Endothelial cell of umbilical vein (primary cell): ENCODE measurements around the gene RNU2-1. TPM values are rescaled to one million over a fixed set of nuclear protein-coding genes. Genes with fewer than 3 reads are reported as not detected.

ENCODE experiments used
- BruUV-seq: library from RNA; stranded (reverse); fragments of 400-500 nt; replicated peaks from 2 replicates; lab custom pipeline; 2021; lab: Mats Ljungman, UMichigan
- CTCF ChIA-PET: fragments of 300-600, 350-600 bp; sonication (Branson Sonifier 250); formaldehyde crosslinking; loops from one replicate; lab custom pipeline; 2021; ENCODE audit warnings: antibody characterized with exemption, inconsistent platforms; lab: Charles Lee
- POLR2A ChIA-PET: fragments of 300-600, 350-600 bp; sonication (Branson Sonifier 250); formaldehyde crosslinking; loops from one replicate; lab custom pipeline; 2021; ENCODE audit warnings: antibody characterized with exemption, inconsistent platforms; lab: Charles Lee
- DNase-seq: peaks from one replicate; pipeline ENCODE4 v3.0.0-alpha.2; 2011; ENCODE audit warnings: low read depth, low spot score
- FAIRE-seq: peaks from 2 replicates; lab custom pipeline; 2011; peaks lifted over from hg19 to GRCh38; lab: Jason Lieb, UNC
- H2AFZ ChIP-seq: 2 replicates; pipeline ENCODE4 v1.6.0; 2012; ENCODE audit warnings: low read depth, low read length, control low read depth, inconsistent platforms
- H3K27ac ChIP-seq: 2 replicates; pipeline ENCODE4 v1.5.1; 2011; ENCODE audit warnings: low read depth, mild to moderate bottlenecking, control low read depth, low read length, moderate library complexity; ENCODE audit not compliant: insufficient read depth
- H3K27me3 ChIP-seq, 2 experiments: 2 replicates each; pipeline versions ENCODE4 v1.6.0 to v1.6.1; 2011; ENCODE audit warnings: low read length in 2 of 2, mixed read lengths in 1 of 2; ENCODE audit not compliant: control insufficient read depth in 2 of 2, insufficient read depth in 2 of 2
- H3K36me3 ChIP-seq, 2 experiments: 2 replicates in 1 of 2; 3 replicates in 1 of 2; pipeline ENCODE4 v1.5.1; 2011; ENCODE audit warnings: low read length in 2 of 2, mild to moderate bottlenecking in 1 of 2, moderate library complexity in 1 of 2; ENCODE audit not compliant: control insufficient read depth in 2 of 2, insufficient read depth in 2 of 2; ENCODE audit errors: extremely low read depth in 1 of 2
- H3K4me1 ChIP-seq: 3 replicates; pipeline ENCODE4 v1.5.1; 2011; ENCODE audit warnings: mild to moderate bottlenecking, low read length; ENCODE audit not compliant: control insufficient read depth, insufficient read depth; ENCODE audit errors: extremely low read depth
- H3K4me2 ChIP-seq: 2 replicates; pipeline ENCODE4 v1.6.1; 2011; ENCODE audit warnings: low read length, control low read depth, mixed read lengths; ENCODE audit not compliant: insufficient read depth
- H3K4me3 ChIP-seq, 3 experiments: fragments of 200-600 bp in 1 of 3; sonication (generic), shearing (Covaris generic) in 1 of 3; replicated peaks in 1 of 3; 2 replicates each; pipeline ENCODE4 v1.5.1; 2011 to 2016; ENCODE audit warnings: control low read depth in 3 of 3, low read length in 3 of 3, mild to moderate bottlenecking in 2 of 3, inconsistent platforms in 1 of 3, low read depth in 1 of 3, moderate library complexity in 1 of 3; ENCODE audit not compliant: insufficient read depth in 1 of 3
- H3K79me2 ChIP-seq: 2 replicates; pipeline ENCODE4 v1.6.0; 2012; ENCODE audit warnings: low read length, inconsistent platforms; ENCODE audit not compliant: control insufficient read depth, insufficient read depth
- H3K9ac ChIP-seq: replicated peaks from 2 replicates; pipeline ENCODE3; 2011; ENCODE audit warnings: low read length, control low read depth; ENCODE audit not compliant: insufficient read depth; ENCODE audit errors: extremely low read depth
- H3K9me1 ChIP-seq: replicated peaks from 3 replicates; pipeline ENCODE4 v1.6.0; 2011; ENCODE audit warnings: mild to moderate bottlenecking, low read length; ENCODE audit not compliant: control insufficient read depth, insufficient read depth; ENCODE audit errors: extremely low read depth
- H3K9me3 ChIP-seq: replicated peaks from 2 replicates; pipeline ENCODE4 v1.5.1; 2012; ENCODE audit warnings: low read length, inconsistent platforms; ENCODE audit not compliant: control insufficient read depth, insufficient read depth
- H4K20me1 ChIP-seq: replicated peaks from 2 replicates; pipeline ENCODE3; 2011; ENCODE audit warnings: mild to moderate bottlenecking, low read length; ENCODE audit not compliant: control insufficient read depth, insufficient read depth; ENCODE audit errors: extremely low read depth
- EZH2 ChIP-seq: IDR thresholded peaks from 2 replicates; pipeline ENCODE4 v1.6.1; 2012; ENCODE audit warnings: borderline replicate concordance, low read depth, mild to moderate bottlenecking, moderate library complexity, low read length, inconsistent platforms; ENCODE audit not compliant: severe bottlenecking
- FOS ChIP-seq: IDR thresholded peaks from 2 replicates; pipeline ENCODE4 v1.6.1; 2011; ENCODE audit warnings: mild to moderate bottlenecking, low read length, moderate library complexity, borderline replicate concordance; ENCODE audit not compliant: insufficient read depth
- GATA2 ChIP-seq: IDR thresholded peaks from 2 replicates; pipeline ENCODE4 v1.7.0; 2011; ENCODE audit warnings: low read depth, mild to moderate bottlenecking, moderate library complexity, mixed read lengths, low read length; ENCODE audit not compliant: insufficient read length, insufficient read depth
- JUN ChIP-seq: IDR thresholded peaks from 2 replicates; pipeline ENCODE4 v1.6.1; 2011; ENCODE audit warnings: borderline replicate concordance, low read depth; ENCODE audit not compliant: insufficient read length, insufficient read depth
- MYC ChIP-seq: IDR thresholded peaks from one replicate; pipeline ENCODE4 v1.6.1; 2011; ENCODE audit warnings: mild to moderate bottlenecking, low read depth, low read length
- POLR2A ChIP-seq: IDR thresholded peaks from 2 replicates; pipeline ENCODE4 v1.6.1; 2012; ENCODE audit warnings: low read depth, mild to moderate bottlenecking, control low read depth, low read length
- POLR2AphosphoS5 ChIP-seq: IDR thresholded peaks from 2 replicates; pipeline ENCODE4 v1.6.1; 2012; ENCODE audit warnings: low read depth, mild to moderate bottlenecking, control low read depth, low read length, moderate library complexity; ENCODE audit not compliant: insufficient read depth
- dilution Hi-C: fragments of 300-500 bp; cut with MboI; formaldehyde crosslinking; loops from one replicate; pipeline ENCODE4 v1.15.0; 2019; ENCODE audit warnings: low sequenced_read_pairs; ENCODE audit not compliant: extremely low pct_ligation_motif_present
- intact Hi-C: fragments of 100-400 bp; cut with micrococcal nuclease; formaldehyde crosslinking; loops from one replicate; pipeline ENCODE4 v1.10.0; 2022
- polyA plus RNA-seq, 4 experiments: library from polyadenylated mRNA; depleted of rRNA in 3 of 4; stranded (reverse) in 3 of 4; unstranded in 1 of 4; fragments of >200 nt; gene quantifications; 2 replicates each; pipeline versions ENCODE4 v1.2.1 to v1.2.3, GENCODE V29; 2011 to 2012; ENCODE audit warnings: missing spikeins in 1 of 4
- total RNA-seq: library from RNA; stranded (reverse); gene quantifications from 2 replicates; pipeline ENCODE4 v1.2.3, GENCODE V29; 2021
- TF ChIP-seq, protein P1 (sequence below), 2 donors: IDR thresholded peaks; 1 replicate in 1 of 2; 2 replicates in 1 of 2; pipeline ENCODE4 v1.5.1; 2011; ENCODE audit warnings: low read length in 2 of 2, mild to moderate bottlenecking in 2 of 2, moderate library complexity in 2 of 2, control low read depth in 1 of 2, inconsistent platforms in 1 of 2, low read depth in 1 of 2; ENCODE audit not compliant: insufficient read depth in 1 of 2; ENCODE audit errors: extremely low read depth in 1 of 2
- TF ChIP-seq, protein P2 (sequence below): IDR thresholded peaks from 2 replicates; pipeline ENCODE4 v1.6.1; 2011; ENCODE audit not compliant: insufficient read depth, insufficient read length

The RNU2-1 gene
- total and polyA plus RNA-seq, 2 donors (not counting 3 experiments of a cell fraction or from before 2014, with no cell fraction given): 3,596 TPM; not detected in 1

DNA sequence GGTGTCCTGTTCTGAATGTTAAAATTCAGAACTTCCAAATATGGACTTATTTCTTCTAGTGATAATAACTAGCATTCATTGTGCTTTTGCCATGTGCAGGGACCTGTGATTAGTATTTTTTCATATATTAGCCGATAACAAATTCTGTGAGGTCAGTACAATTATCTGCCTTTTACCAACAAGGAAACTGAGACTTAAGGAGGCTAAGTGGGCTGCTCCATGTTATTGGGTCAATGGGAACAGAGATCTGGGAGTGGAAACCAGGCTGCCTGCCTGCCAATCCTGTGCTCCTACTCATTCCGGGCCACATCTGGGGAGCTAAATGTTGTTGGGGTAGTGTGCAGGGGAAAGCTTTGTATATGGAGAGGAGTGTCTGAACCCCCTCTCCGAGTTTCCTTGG, 18.4 kb downstream of the RNU2-1 start:
- no peak for DNase-seq
- Histone ChIP-seq H3K79me2 (peaks cover 5% of the 10 kb centered on the region), H3K4me2 (no peak overlapping the region), H3K4me3 (no peak overlapping the region), H3K9ac (no peak overlapping the region), H3K9me3 (no peaks in the 10 kb centered on the region), H2AFZ (no peak overlapping the region), H3K27ac (no peak overlapping the region), H3K4me1 (peaks cover 16% of the 10 kb centered on the region), H3K27me3 (no peaks in the 10 kb centered on the region), H3K9me1 (no peaks in the 10 kb centered on the region), H4K20me1 (no peaks in the 10 kb centered on the region), H3K36me3 (peaks cover 9 to 19% of the 10 kb centered on the region in 2 experiments)
- intact Hi-C loops: no loop called here
- no peak for FAIRE-seq
- no TSS peak for BruUV-seq
- no peak for TF ChIP-seq FOS
- no peak for TF ChIP-seq MYC
- no peak for TF ChIP-seq EZH2
- TF ChIP-seq, protein P1, sequence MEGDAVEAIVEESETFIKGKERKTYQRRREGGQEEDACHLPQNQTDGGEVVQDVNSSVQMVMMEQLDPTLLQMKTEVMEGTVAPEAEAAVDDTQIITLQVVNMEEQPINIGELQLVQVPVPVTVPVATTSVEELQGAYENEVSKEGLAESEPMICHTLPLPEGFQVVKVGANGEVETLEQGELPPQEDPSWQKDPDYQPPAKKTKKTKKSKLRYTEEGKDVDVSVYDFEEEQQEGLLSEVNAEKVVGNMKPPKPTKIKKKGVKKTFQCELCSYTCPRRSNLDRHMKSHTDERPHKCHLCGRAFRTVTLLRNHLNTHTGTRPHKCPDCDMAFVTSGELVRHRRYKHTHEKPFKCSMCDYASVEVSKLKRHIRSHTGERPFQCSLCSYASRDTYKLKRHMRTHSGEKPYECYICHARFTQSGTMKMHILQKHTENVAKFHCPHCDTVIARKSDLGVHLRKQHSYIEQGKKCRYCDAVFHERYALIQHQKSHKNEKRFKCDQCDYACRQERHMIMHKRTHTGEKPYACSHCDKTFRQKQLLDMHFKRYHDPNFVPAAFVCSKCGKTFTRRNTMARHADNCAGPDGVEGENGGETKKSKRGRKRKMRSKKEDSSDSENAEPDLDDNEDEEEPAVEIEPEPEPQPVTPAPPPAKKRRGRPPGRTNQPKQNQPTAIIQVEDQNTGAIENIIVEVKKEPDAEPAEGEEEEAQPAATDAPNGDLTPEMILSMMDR (IDR thresholded peaks at IDR 0.05; ENCODE audit: extremely low read depth in 1 of 2, insufficient read depth in 1 of 2, low read depth in 1 of 2, low read length in 2 of 2): no peak
- TF ChIP-seq, protein P2, sequence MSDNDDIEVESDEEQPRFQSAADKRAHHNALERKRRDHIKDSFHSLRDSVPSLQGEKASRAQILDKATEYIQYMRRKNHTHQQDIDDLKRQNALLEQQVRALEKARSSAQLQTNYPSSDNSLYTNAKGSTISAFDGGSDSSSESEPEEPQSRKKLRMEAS: no peak
- TF ChIP-seq POLR2A: no peak
- TF ChIP-seq GATA2: no peak
- TF ChIP-seq JUN: no peak
- TF ChIP-seq POLR2AphosphoS5: no peak
- dilution Hi-C loops: no loop called here
- POLR2A ChIA-PET: interaction anchor here (2.6 kb wide), 1 partner anchor 100 kb away, joined by 10 read pairs; no protein-coding TSS in a partner anchor
- CTCF ChIA-PET: no interaction called here
